ENCODE results near the gene PLCB1. TPM values are rescaled to one million over a fixed set of nuclear protein-coding genes. Genes with fewer than 3 reads are reported as not detected.

The PLCB1 gene
- total RNA-seq, 2 experiments from 2014 or later, result 6.1 to 6.2 TPM

DNA sequence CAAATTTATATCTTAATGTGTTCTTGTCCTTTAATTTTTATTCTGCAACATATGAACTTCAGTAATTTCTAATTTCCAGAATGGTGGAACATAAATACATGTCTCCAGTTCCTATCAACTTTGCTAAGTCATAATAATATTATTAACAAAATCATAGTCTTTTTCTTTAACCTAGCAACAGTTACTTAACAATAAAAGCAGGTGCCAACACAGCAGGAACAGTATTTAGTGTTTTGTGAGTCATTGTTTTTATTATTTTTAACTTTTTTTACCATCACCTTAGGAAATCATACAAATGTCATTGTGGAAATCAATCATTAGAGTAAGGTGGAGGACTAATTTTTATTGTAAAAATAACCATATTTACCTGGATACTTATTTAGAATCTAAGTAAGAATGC, 133.5 kb downstream of the PLCB1 start:
- H3K36me3 Mint-ChIP-seq, result no peaks in the 10 kb centered on the region
- H3K4me3 Mint-ChIP-seq, result no peak overlapping the region
- ATAC-seq (ENCODE audit: low read depth) (no peak), DNase-seq (no peak)
- H3K4me1 Mint-ChIP-seq, result no peaks in the 10 kb centered on the region
- no peak overlapping the region for H3K27ac Mint-ChIP-seq
- POLR2A ChIA-PET, result no interaction called here
- H3K27me3 Mint-ChIP-seq, result no peaks in the 10 kb centered on the region
- H3K9me3 Mint-ChIP-seq, result peaks cover 1% of the 10 kb centered on the region

GRCh38 chr20:8267009-8267408, 134.9 kb downstream of the PLCB1 start:
- H3K36me3 Mint-ChIP-seq, result no peaks in the 10 kb centered on the region
- POLR2A ChIA-PET, result no interaction called here
- ATAC-seq (ENCODE audit: low read depth) (no peak), DNase-seq (no peak)
- H3K4me3 Mint-ChIP-seq, result no peak overlapping the region
- no peak overlapping the region for H3K27ac Mint-ChIP-seq
- peaks cover 1% of the 10 kb centered on the region for H3K9me3 Mint-ChIP-seq
- no peaks in the 10 kb centered on the region for H3K4me1 Mint-ChIP-seq
- H3K27me3 Mint-ChIP-seq, result peaks cover 2% of the 10 kb centered on the region

DNA sequence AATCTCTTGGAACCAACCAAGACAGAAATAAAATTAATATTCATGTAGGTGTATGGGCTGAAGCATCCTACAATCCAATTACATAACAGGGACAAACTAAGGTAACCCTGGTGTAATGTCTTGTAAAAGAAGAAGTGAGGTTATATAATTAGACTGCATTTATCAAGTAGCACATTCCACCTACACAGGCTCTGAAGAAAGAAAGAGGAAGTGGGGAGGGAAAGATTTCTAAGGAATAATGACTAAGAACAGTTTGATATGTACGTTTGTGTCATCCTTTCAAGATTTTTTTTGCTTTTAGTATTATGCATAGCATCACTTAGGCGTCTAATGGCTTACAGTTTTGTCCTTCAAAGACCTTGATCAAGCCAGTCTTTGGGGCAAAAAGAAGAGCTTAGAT, 139.7 kb downstream of the PLCB1 start:
- DNase-seq, result no peak
- Mint-ChIP-seq H3K4me3 (no peak overlapping the region), H3K9me3 (peaks cover 1% of the 10 kb centered on the region), H3K27ac (no peak overlapping the region), H3K27me3 (peaks cover 4% of the 10 kb centered on the region), H3K4me1 (peaks cover 1% of the 10 kb centered on the region), H3K36me3 (no peaks in the 10 kb centered on the region)
- POLR2A ChIA-PET, result no interaction called here
- no peak for ATAC-seq (ENCODE audit: low read depth)

DNA sequence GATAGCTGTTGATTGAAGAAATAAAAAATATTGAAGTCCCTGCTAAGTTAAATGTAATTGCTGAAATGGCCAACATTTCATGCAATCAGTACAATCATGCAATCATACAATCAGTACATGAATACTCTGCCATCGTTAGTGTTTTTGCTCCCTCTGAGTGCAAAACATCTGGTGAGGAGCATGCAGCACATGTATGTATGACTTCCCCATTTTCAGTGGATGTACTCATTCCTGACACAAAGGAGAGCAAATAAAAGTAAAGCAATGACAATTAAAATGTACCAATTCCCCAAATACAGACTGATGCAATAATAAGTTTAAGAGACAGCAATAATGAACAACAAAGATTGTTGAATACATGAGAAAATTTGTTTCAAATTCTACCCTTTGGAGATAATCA, 140.7 kb downstream of the PLCB1 start:
- Mint-ChIP-seq H3K27ac (no peak overlapping the region), H3K36me3 (no peaks in the 10 kb centered on the region), H3K27me3 (peaks cover 4% of the 10 kb centered on the region), H3K4me3 (no peak overlapping the region), H3K4me1 (peaks cover 1% of the 10 kb centered on the region), H3K9me3 (peaks cover 1% of the 10 kb centered on the region)
- DNase-seq, result no peak
- POLR2A ChIA-PET, result no interaction called here
- ATAC-seq (ENCODE audit: low read depth), result no peak

DNA sequence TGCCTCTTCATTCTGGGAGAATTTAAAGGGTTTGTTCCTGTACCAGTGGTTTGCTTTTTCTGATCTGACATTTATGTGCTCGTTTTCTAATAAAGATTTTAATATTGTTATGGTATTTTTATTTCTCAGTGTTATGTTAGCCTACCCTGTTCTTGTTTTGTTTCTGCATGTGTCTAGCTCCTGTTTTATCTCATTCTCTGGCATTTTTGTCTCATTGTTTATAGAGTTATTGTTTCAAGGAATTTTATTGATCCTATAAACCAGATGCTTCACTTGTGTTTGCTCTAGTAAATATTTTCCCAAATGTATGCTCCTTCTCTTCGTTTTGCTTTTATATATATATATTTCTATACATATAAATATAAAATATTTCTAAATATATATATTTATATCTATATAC, 152.8 kb downstream of the PLCB1 start:
- ATAC-seq (ENCODE audit: low read depth), result no peak
- Mint-ChIP-seq H3K27ac (no peak overlapping the region), H3K9me3 (no peaks in the 10 kb centered on the region), H3K27me3 (no peaks in the 10 kb centered on the region), H3K4me3 (no peak overlapping the region), H3K4me1 (no peaks in the 10 kb centered on the region), H3K36me3 (no peaks in the 10 kb centered on the region)
- DNase-seq, result no peak
- POLR2A ChIA-PET, result no interaction called here

GRCh38 chr20:8287340-8287739, 155.3 kb downstream of the PLCB1 start:
- Mint-ChIP-seq H3K36me3 (no peaks in the 10 kb centered on the region), H3K4me3 (no peak overlapping the region), H3K27me3 (no peaks in the 10 kb centered on the region), H3K9me3 (no peaks in the 10 kb centered on the region), H3K4me1 (no peaks in the 10 kb centered on the region), H3K27ac (no peak overlapping the region)
- DNase-seq (no peak), ATAC-seq (ENCODE audit: low read depth) (no peak)
- POLR2A ChIA-PET, result no interaction called here

DNA sequence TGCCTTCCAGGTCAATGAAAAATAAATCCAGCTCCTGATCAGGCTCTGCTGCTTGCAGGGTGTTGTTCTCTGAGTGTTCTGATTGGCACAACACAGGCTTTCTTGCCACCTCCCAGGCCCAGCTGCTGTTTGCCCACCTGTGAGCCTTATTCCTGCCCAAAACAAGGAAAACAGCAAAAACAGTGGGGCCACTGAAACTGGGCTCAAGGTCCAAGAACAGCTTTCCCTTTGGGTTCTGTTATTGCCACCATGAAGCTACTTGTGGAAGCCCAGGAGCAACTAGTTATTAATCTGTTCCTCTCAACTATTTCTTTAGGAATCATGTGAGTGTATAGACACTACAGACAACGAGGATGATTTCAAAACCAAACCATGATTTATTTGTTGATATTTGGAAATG, 159.1 kb downstream of the PLCB1 start:
- H3K27ac Mint-ChIP-seq, result no peak overlapping the region

GRCh38 chr20:8291873-8292272, 159.8 kb downstream of the PLCB1 start:
- no peaks in the 10 kb centered on the region for H3K9me3 Mint-ChIP-seq
- POLR2A ChIA-PET, result no interaction called here
- no peaks in the 10 kb centered on the region for H3K36me3 Mint-ChIP-seq
- no peaks in the 10 kb centered on the region for H3K4me1 Mint-ChIP-seq
- no peaks in the 10 kb centered on the region for H3K27me3 Mint-ChIP-seq
- H3K27ac Mint-ChIP-seq, result no peak overlapping the region
- ATAC-seq (ENCODE audit: low read depth) (no peak), DNase-seq (no peak)
- no peak overlapping the region for H3K4me3 Mint-ChIP-seq

More for the DNA sequence above, 159.1 kb downstream of the PLCB1 start:
- H3K4me1 Mint-ChIP-seq, result no peaks in the 10 kb centered on the region
- no peaks in the 10 kb centered on the region for H3K36me3 Mint-ChIP-seq
- no peak overlapping the region for H3K4me3 Mint-ChIP-seq
- ATAC-seq (ENCODE audit: low read depth), result no peak
- DNase-seq, result no peak
- no peaks in the 10 kb centered on the region for H3K9me3 Mint-ChIP-seq
- H3K27me3 Mint-ChIP-seq, result no peaks in the 10 kb centered on the region
- POLR2A ChIA-PET, result no interaction called here

- POLR2A ChIA-PET, result no interaction called here
- Mint-ChIP-seq H3K9me3 (no peaks in the 10 kb centered on the region), H3K4me3 (no peak overlapping the region), H3K4me1 (no peaks in the 10 kb centered on the region), H3K36me3 (no peaks in the 10 kb centered on the region), H3K27me3 (no peaks in the 10 kb centered on the region), H3K27ac (no peak overlapping the region)
- ATAC-seq (ENCODE audit: low read depth) (no peak), DNase-seq (no peak)
Measured at GRCh38 chr20:8292793-8293192, 160.7 kb downstream of the PLCB1 start.

- Mint-ChIP-seq H3K4me1 (no peaks in the 10 kb centered on the region), H3K27ac (no peak overlapping the region), H3K36me3 (no peaks in the 10 kb centered on the region), H3K27me3 (no peaks in the 10 kb centered on the region), H3K9me3 (no peaks in the 10 kb centered on the region), H3K4me3 (no peak overlapping the region)
- no peak for DNase-seq
- ATAC-seq (ENCODE audit: low read depth), result no peak
- POLR2A ChIA-PET, result no interaction called here
Measured at GRCh38 chr20:8293750-8294149, 161.7 kb downstream of the PLCB1 start.

DNA sequence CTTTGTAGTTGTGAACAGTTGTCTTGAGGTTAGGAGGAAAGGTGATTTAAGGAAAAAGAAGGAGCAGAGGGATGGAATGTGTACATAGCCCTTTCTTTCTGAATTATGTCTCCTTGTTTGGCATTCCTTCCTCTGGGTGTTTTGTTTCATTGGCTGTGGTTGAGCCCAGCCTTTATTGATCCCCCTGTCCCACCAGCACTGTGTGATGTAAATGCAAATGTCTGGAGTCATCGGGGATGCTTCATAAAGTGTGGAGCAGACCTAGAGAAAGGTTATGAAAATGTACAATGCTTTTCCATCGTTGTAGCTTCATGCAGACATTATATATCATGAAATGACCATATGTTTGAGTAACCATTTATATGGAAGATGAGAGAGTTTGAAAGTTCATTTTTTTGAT, 164.5 kb downstream of the PLCB1 start:
- no peak overlapping the region for H3K27ac Mint-ChIP-seq
- no peaks in the 10 kb centered on the region for H3K36me3 Mint-ChIP-seq
- no peak for ATAC-seq (ENCODE audit: low read depth)
- POLR2A ChIA-PET, result no interaction called here
- no peaks in the 10 kb centered on the region for H3K9me3 Mint-ChIP-seq
- H3K4me3 Mint-ChIP-seq, result no peak overlapping the region
- H3K27me3 Mint-ChIP-seq, result no peaks in the 10 kb centered on the region
- no peaks in the 10 kb centered on the region for H3K4me1 Mint-ChIP-seq
- DNase-seq, result no peak

DNA sequence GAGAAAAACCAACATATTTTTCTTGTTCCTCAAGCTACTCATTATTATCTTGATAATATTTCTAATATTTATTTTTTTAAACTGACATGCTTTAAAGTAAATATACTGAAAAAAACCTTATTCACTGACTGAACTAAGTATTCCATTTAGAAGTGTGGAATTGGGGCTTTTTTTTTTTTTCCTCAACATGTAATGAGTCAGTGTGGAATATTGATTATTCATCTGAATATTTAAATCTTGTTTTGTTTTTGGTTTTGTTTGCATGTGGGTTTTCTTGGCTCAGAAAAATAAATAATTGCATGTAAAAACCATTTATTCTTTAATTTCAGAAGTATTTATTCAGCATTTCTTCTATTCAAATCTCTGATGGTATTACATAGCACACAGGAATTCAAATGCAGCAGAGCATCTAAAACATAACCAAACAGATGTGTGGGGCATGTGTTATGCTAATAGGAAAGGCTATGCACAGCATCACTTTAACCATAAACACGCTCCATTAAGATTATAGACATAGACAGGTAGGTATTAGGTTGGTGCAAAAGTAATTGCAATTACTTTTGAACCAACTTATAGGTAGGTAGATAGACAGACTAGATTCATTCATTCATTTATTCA, 166.5 kb downstream of the PLCB1 start:
- POLR2A ChIA-PET, result no interaction called here
- DNase-seq, result no peak
- no peaks in the 10 kb centered on the region for H3K4me1 Mint-ChIP-seq
- ATAC-seq (ENCODE audit: low read depth), result no peak
- no peaks in the 10 kb centered on the region for H3K36me3 Mint-ChIP-seq
- no peaks in the 10 kb centered on the region for H3K9me3 Mint-ChIP-seq
- H3K4me3 Mint-ChIP-seq, result no peak overlapping the region
- H3K27me3 Mint-ChIP-seq, result no peaks in the 10 kb centered on the region
- H3K27ac Mint-ChIP-seq, result no peak overlapping the region

DNA sequence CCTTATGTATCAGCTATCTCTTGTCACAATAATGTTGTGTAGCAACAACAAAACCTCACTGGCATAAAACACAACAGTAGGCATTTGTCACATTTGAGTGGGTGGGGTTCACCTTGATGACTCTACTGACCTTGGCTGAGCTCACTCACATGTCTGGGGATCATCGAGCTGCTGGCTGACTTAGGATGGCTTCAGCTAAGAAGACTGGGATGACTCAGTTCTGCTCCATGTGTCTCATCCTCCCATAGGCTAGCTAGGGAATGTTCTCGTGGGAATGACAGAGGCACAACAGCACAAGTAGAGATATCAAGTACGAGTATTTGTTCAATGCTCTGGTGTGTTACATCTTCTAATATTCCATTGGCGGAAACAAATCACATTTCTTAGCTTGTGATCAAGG, 167.9 kb downstream of the PLCB1 start:
- no peak for DNase-seq
- Mint-ChIP-seq H3K9me3 (no peaks in the 10 kb centered on the region), H3K27me3 (no peaks in the 10 kb centered on the region), H3K4me1 (no peaks in the 10 kb centered on the region), H3K27ac (no peak overlapping the region), H3K36me3 (no peaks in the 10 kb centered on the region), H3K4me3 (no peak overlapping the region)
- POLR2A ChIA-PET, result no interaction called here
- no peak for ATAC-seq (ENCODE audit: low read depth)

DNA sequence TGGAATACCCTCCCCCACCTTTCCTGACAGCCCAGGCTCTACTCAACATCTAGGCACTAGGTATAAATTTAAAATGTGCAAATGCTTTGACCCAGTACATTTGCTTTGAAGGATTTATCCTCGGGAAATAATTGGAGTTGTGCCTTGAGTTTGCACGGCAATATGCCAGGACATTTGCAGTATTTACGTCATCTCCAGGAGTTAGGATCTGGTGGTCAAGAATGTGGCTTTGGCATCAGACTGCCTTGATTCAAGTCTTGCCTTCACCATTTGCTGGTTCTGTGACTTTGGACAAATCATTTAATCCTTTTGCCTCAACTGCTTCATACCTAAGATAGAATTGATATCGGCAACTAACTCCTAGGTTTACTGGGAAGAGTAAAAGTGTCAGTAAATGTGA, 169.6 kb downstream of the PLCB1 start:
- Mint-ChIP-seq H3K27me3 (peaks cover 2% of the 10 kb centered on the region), H3K36me3 (no peaks in the 10 kb centered on the region), H3K4me1 (peaks cover 3% of the 10 kb centered on the region), H3K9me3 (no peaks in the 10 kb centered on the region), H3K27ac (no peak overlapping the region), H3K4me3 (no peak overlapping the region)
- ATAC-seq (ENCODE audit: low read depth) (no peak), DNase-seq (no peak)
- POLR2A ChIA-PET, result no interaction called here

GRCh38 chr20:8303651-8304050, 171.6 kb downstream of the PLCB1 start:
- POLR2A ChIA-PET, result no interaction called here
- Mint-ChIP-seq H3K36me3 (no peaks in the 10 kb centered on the region), H3K9me3 (no peaks in the 10 kb centered on the region), H3K4me1 (peaks cover 3% of the 10 kb centered on the region), H3K4me3 (no peak overlapping the region), H3K27me3 (peaks cover 4% of the 10 kb centered on the region), H3K27ac (no peak overlapping the region)
- DNase-seq (no peak), ATAC-seq (ENCODE audit: low read depth) (no peak)

Data from activated naive CD8-positive, alpha-beta T cell treated with anti-CD3 and anti-CD28 coated beads, Interleukin-2, amount 10 ng/mL, durations not matched to agents 7 days and 5 days (primary cell).